Stimulated activated memory B cell treated with anti-CD40 and anti-IgM and Interleukin-4, amounts not matched to agents 10 μg/mL and 1 μg/mL and 100 μg/mL, for 72 hours (primary cell): ENCODE results near the gene METTL25B.
A peak's percentile ranks its signal among the peaks of the same experiment; 100 is the strongest.

Source experiments
- ATAC-seq: fragments of 150-1000 bp; cut with Tn5 transposase; 2 replicates; pipeline ENCODE4 v1.10.0; 2021
- H3K27ac Mint-ChIP-seq: one replicate; pipeline ENCODE4 v1.8.0; 2022; ENCODE audit warnings: mild to moderate bottlenecking, mixed read lengths
- H3K27me3 Mint-ChIP-seq: one replicate; pipeline ENCODE4 v1.8.0; 2022; ENCODE audit warnings: mixed read lengths
- H3K36me3 Mint-ChIP-seq: one replicate; pipeline ENCODE4 v1.8.0; 2022; ENCODE audit warnings: mixed read lengths
- H3K4me1 Mint-ChIP-seq: one replicate; pipeline ENCODE4 v1.8.0; 2022; ENCODE audit warnings: mixed read lengths
- H3K4me3 Mint-ChIP-seq: one replicate; pipeline ENCODE4 v1.8.0; 2022; ENCODE audit warnings: mild to moderate bottlenecking, moderate library complexity, mixed read lengths
- H3K9me3 Mint-ChIP-seq: one replicate; pipeline ENCODE4 v1.8.0; 2022; ENCODE audit warnings: mixed read lengths

The METTL25B gene

DNA sequence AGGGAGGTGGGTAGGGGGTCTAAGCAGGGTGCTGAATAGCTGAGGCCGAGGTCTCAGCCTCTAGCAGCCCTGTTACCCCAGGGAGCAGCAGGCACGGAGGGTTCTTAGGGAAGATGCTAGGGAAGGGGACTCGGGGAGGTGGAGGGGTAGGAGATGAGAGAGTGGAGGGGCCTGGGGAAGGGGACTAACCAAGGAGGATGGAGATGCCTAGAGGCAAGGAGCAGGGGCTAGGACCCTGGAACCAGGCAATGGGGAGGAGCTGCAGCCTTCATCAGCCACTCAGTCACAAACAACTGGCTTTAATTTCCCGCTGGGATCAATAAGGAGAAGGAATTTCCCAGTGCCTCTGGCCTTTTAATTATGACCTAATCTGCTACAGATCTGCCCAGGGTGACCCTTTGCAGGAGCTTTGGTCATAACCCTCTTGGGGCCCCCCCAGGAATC is 20.0 kb upstream of the METTL25B start:
- ATAC-seq: no peak
- Mint-ChIP-seq H3K27me3 (peaks cover 21% of the 10 kb centered on the region), H3K27ac (no peak overlapping the region), H3K36me3 (no peaks in the 10 kb centered on the region), H3K4me3 (no peak overlapping the region), H3K9me3 (no peaks in the 10 kb centered on the region), H3K4me1 (peaks cover 29% of the 10 kb centered on the region)

GRCh38 chr1:156709031-156709430 is 19.2 kb upstream of the METTL25B start:
- no peak for ATAC-seq
- H3K4me3 Mint-ChIP-seq: no peak overlapping the region
- no peaks in the 10 kb centered on the region for H3K36me3 Mint-ChIP-seq
- peaks cover 29% of the 10 kb centered on the region for H3K4me1 Mint-ChIP-seq
- peaks cover 13% of the 10 kb centered on the region for H3K27me3 Mint-ChIP-seq
- H3K9me3 Mint-ChIP-seq: no peaks in the 10 kb centered on the region
- no peak overlapping the region for H3K27ac Mint-ChIP-seq

GRCh38 chr1:156709757-156710489 is 18.3 kb upstream of the METTL25B start:
- Mint-ChIP-seq H3K4me3 (no peak overlapping the region), H3K36me3 (peaks cover 5% of the 10 kb centered on the region), H3K27ac (no peak overlapping the region), H3K4me1 (peaks cover 20% of the 10 kb centered on the region), H3K27me3 (peaks cover 4% of the 10 kb centered on the region), H3K9me3 (no peaks in the 10 kb centered on the region)
- no peak for ATAC-seq

- Mint-ChIP-seq H3K4me3 (no peak overlapping the region), H3K27me3 (no peaks in the 10 kb centered on the region), H3K9me3 (no peaks in the 10 kb centered on the region), H3K27ac (no peak overlapping the region), H3K4me1 (peaks cover 8% of the 10 kb centered on the region), H3K36me3 (peaks cover 17% of the 10 kb centered on the region)
- ATAC-seq: no peak
Measured at GRCh38 chr1:156711011-156711817, 17.1 kb upstream of the METTL25B start.

DNA sequence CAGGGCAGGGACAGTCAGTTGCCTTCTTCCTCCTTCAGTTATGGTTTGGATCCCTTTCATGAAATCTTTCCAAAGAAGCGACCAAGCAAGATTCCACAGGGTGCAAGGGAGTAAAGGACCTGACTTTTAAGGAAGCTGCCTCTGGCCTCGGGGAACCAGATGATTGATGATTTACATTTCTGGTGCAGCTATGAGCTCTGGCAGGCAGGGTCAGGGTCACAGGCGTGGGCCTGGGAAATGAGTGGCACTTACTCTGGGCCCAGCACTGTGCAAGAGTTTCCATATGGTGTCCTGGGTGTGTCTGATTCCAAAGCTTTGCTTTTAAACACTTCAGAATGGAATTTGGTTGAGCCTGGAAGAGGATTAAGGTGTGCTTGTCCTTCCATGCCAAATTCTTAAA is 15.6 kb upstream of the METTL25B start:
- H3K27me3 Mint-ChIP-seq: no peaks in the 10 kb centered on the region
- H3K27ac Mint-ChIP-seq: no peak overlapping the region
- ATAC-seq: no peak
- no peaks in the 10 kb centered on the region for H3K9me3 Mint-ChIP-seq
- H3K36me3 Mint-ChIP-seq: peaks cover 27% of the 10 kb centered on the region
- H3K4me3 Mint-ChIP-seq: no peak overlapping the region
- no peaks in the 10 kb centered on the region for H3K4me1 Mint-ChIP-seq

DNA sequence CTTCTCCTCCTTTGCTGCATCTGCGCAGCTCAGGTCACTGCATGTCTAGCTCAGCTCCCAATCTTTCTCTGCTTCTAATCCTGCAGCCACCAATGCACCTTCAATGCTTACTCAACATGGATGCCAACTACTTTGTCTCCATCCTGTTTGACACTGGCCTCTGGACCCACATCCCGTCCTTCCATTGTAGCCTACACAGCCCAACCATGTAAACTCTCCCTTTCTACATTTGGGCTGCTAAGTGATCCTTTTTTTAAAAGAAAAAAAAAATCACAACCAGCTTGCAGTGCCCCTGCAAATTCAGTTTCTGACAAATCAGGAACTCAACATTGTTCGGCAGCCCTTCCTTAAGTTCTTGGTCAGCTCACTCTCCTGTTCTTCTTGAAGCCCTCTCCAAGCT is 13.4 kb upstream of the METTL25B start:
- H3K4me1 Mint-ChIP-seq: no peaks in the 10 kb centered on the region
- ATAC-seq: no peak
- H3K9me3 Mint-ChIP-seq: no peaks in the 10 kb centered on the region
- no peak overlapping the region for H3K27ac Mint-ChIP-seq
- H3K4me3 Mint-ChIP-seq: no peak overlapping the region
- no peaks in the 10 kb centered on the region for H3K27me3 Mint-ChIP-seq
- H3K36me3 Mint-ChIP-seq: peaks cover 27% of the 10 kb centered on the region

- Mint-ChIP-seq H3K4me3 (no peak overlapping the region), H3K27me3 (no peaks in the 10 kb centered on the region), H3K9me3 (no peaks in the 10 kb centered on the region), H3K36me3 (peaks cover 34% of the 10 kb centered on the region), H3K27ac (no peak overlapping the region), H3K4me1 (peaks cover 4% of the 10 kb centered on the region)
- no peak for ATAC-seq
Measured at GRCh38 chr1:156717351-156717750, 10.9 kb upstream of the METTL25B start.

DNA sequence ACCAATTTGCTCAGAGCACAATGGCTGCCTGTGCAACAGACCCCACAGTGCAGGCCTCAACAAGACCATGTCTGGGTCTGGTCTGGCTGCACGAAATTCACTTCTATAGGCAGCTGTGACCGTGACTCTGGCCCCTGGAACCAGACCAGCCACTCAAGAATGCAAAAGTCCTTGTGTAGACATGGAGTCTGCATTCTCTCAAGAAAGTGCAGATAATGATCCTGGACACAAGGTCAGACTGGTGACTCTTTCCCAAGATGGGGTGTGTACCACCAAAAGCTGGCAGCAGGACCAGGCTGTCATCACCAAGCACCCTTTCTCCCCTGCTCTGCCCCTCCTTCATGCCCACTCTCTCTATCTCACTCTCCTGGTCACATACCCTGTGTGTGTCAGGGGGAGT is 7.1 kb upstream of the METTL25B start:
- H3K27ac Mint-ChIP-seq: no peak overlapping the region
- ATAC-seq: no peak
- peaks cover 21% of the 10 kb centered on the region for H3K4me1 Mint-ChIP-seq

GRCh38 chr1:156721535-156721934 is 6.7 kb upstream of the METTL25B start:
- no peak for ATAC-seq
- Mint-ChIP-seq H3K27me3 (no peaks in the 10 kb centered on the region), H3K27ac (no peak overlapping the region), H3K9me3 (no peaks in the 10 kb centered on the region), H3K36me3 (peaks cover 38% of the 10 kb centered on the region), H3K4me1 (peaks cover 21% of the 10 kb centered on the region), H3K4me3 (no peak overlapping the region)

More for the DNA sequence above, 7.1 kb upstream of the METTL25B start:
- no peak overlapping the region for H3K4me3 Mint-ChIP-seq
- H3K9me3 Mint-ChIP-seq: no peaks in the 10 kb centered on the region
- H3K36me3 Mint-ChIP-seq: peaks cover 41% of the 10 kb centered on the region
- no peaks in the 10 kb centered on the region for H3K27me3 Mint-ChIP-seq

DNA sequence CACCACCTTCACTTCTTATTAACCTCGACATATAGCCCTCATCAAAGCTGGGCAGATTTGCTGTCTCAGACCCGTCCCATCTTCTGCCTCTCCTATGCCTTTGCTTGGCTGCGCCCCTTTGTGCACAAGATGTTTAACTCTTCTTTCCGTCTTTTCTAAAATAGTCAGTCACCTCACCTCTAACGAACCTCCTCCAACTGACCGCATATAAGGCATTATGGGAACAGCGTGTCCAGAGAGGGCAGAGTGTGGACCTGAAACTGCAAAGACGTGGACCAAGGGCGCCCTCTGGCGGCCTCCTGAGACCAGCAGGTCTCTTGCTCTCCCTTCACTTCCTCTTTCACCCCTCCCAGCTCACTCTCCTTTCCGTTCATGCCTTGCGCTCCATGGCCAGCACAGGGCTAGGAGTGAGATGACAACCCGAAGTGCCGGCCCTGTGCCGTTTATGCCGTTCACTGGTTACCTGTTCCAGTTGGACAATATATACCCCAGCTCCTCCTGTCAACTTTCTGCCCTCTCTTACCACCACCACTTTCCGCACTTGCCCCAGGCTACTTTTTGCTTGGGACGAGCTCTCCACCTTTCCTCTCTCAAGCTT is 2.5 kb upstream of the METTL25B start:
- no peak overlapping the region for H3K4me3 Mint-ChIP-seq
- H3K36me3 Mint-ChIP-seq: peaks cover 30% of the 10 kb centered on the region
- no peaks in the 10 kb centered on the region for H3K9me3 Mint-ChIP-seq
- no peak overlapping the region for H3K27ac Mint-ChIP-seq
- no peaks in the 10 kb centered on the region for H3K27me3 Mint-ChIP-seq
- peaks cover 37% of the 10 kb centered on the region for H3K4me1 Mint-ChIP-seq
- peak; percentile 67 for ATAC-seq

GRCh38 chr1:156726549-156727226 is 1.6 kb upstream of the METTL25B start:
- Mint-ChIP-seq H3K4me3 (no peak overlapping the region), H3K36me3 (peaks cover 23% of the 10 kb centered on the region), H3K27me3 (no peaks in the 10 kb centered on the region), H3K9me3 (no peaks in the 10 kb centered on the region), H3K4me1 (peaks cover 33% of the 10 kb centered on the region), H3K27ac (no peak overlapping the region)
- no peak for ATAC-seq

GRCh38 chr1:156727492-156727891 is 777 bp upstream of the METTL25B start:
- Mint-ChIP-seq H3K27ac (no peak overlapping the region), H3K4me1 (peaks cover 33% of the 10 kb centered on the region), H3K36me3 (peaks cover 23% of the 10 kb centered on the region), H3K9me3 (no peaks in the 10 kb centered on the region), H3K27me3 (no peaks in the 10 kb centered on the region), H3K4me3 (no peak overlapping the region)
- ATAC-seq: no peak

- peaks cover 33% of the 10 kb centered on the region for H3K4me1 Mint-ChIP-seq
- no peak within 1 kb of the TSS for H3K4me3 Mint-ChIP-seq
- no peaks in the 10 kb centered on the region for H3K9me3 Mint-ChIP-seq
- H3K27me3 Mint-ChIP-seq: no peaks in the 10 kb centered on the region
- H3K27ac Mint-ChIP-seq: no peak within 1 kb of the TSS
- ATAC-seq: peak; percentile 98
- H3K36me3 Mint-ChIP-seq: peaks cover 20% of the 10 kb centered on the region
Measured at GRCh38 chr1:156728599-156729462, 562 bp downstream of the METTL25B start, which contains the start of gene ISG20L2. TSS of gene ISG20L2 (minus strand) at chr1:156728766. CDS start at chr1:156727652, 1,114 bp downstream.

DNA sequence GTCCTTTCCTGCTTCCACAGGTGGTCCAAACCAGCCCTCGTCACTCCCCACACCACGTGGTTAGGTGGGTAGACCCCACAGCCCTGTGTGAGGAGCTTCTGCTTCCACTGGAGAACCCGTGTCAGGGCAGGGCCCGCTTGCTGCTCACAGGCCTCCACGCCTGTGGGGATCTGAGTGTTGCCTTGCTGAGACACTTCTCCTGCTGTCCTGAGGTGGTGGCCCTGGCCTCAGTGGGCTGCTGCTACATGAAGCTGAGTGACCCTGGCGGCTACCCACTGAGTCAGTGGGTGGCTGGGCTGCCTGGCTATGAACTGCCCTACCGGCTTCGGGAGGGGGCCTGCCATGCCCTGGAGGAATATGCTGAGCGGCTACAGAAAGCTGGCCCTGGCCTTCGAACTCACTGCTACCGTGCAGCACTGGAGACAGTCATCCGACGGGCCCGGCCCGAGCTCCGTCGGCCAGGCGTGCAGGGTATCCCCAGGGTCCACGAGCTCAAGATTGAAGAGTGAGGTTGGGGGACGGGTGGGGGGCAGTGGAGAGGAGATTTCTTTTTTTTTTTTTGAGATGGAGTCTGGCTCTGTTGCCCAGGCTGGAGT is 5.8 kb downstream of the METTL25B start:
- peaks cover 39% of the 10 kb centered on the region for H3K36me3 Mint-ChIP-seq
- no peaks in the 10 kb centered on the region for H3K9me3 Mint-ChIP-seq
- ATAC-seq: no peak
- H3K27me3 Mint-ChIP-seq: no peaks in the 10 kb centered on the region
- H3K27ac Mint-ChIP-seq: no peak overlapping the region
- H3K4me1 Mint-ChIP-seq: peaks cover 29% of the 10 kb centered on the region
- H3K4me3 Mint-ChIP-seq: no peak overlapping the region
